Heart right ventricle (tissue), 16 donors: ENCODE results near the gene RPS6KA3. TPM values are rescaled to one million over a fixed set of nuclear protein-coding genes. Genes with fewer than 3 reads are reported as not detected.
A peak's percentile ranks its signal among the peaks of the same experiment; 100 is the strongest.

Experiments
- ATAC-seq, 8 donors: fragments of 200-7000 bp; cut with Tn5 transposase; one replicate each; pipeline ENCODE4 v1.9.1; 2020; ENCODE audit warnings: mild to moderate bottlenecking in 8 of 8, moderate library complexity in 8 of 8, moderate number of reproducible peaks in 1 of 8
- DNase-seq, 2 donors: peaks; one replicate each; pipeline ENCODE4 v3.0.0-alpha.2; 2020
- H3K27ac ChIP-seq, 10 donors: fragments of 200-600 bp; sonication (generic) in 2 of 10; one replicate each; pipeline versions ENCODE4 v1.5.0 to v1.8.0; 2020 to 2022; ENCODE audit warnings: mild to moderate bottlenecking in 3 of 10
- H3K27me3 ChIP-seq, 7 donors: fragments of 200-600 bp; one replicate each; pipeline ENCODE4 v1.8.0; 2021 to 2022; ENCODE audit warnings: mild to moderate bottlenecking in 2 of 7
- H3K36me3 ChIP-seq, 9 donors: fragments of 200-600 bp; sonication (generic) in 1 of 9; one replicate each; pipeline versions ENCODE4 v1.5.0 to v1.8.0; 2020 to 2022; ENCODE audit warnings: mild to moderate bottlenecking in 2 of 9
- H3K4me1 ChIP-seq, 9 donors: fragments of 200-600 bp; sonication (generic) in 1 of 9; one replicate each; pipeline versions ENCODE4 v1.5.0 to v1.8.0; 2020 to 2022; ENCODE audit warnings: mild to moderate bottlenecking in 4 of 9
- H3K4me3 ChIP-seq, 10 donors: fragments of 200-600 bp; sonication (generic) in 2 of 10; one replicate each; pipeline versions ENCODE4 v1.5.0 to v1.8.0; 2020 to 2022; ENCODE audit warnings: mild to moderate bottlenecking in 7 of 10, moderate library complexity in 2 of 10
- H3K9me3 ChIP-seq, 11 donors: fragments of 200-600 bp in 10 of 11; sonication (generic) in 2 of 11; one replicate each; pipeline versions ENCODE4 v1.5.0 to v1.8.0; 2013 to 2022; ENCODE audit warnings: mild to moderate bottlenecking in 2 of 11, control low read depth in 1 of 11, moderate library complexity in 1 of 11
- WGBS, 2 donors: extraction: QIAGEN DNeasy Blood & Tissue Kit; methylation state at CpG; one replicate each; pipeline ENCODE4 v1.1.7; 2013; ENCODE audit warnings: inconsistent platforms in 1 of 2; 5-methylcytosine and 5-hydroxymethylcytosine counted together
- intact Hi-C, 10 donors: fragments of 100-400 bp; cut with DNase I; formaldehyde crosslinking; loops; one replicate each; pipeline versions ENCODE4 v1.11.1 to v1.14.2; 2022
- polyA plus RNA-seq, 2 donors: library from polyadenylated mRNA; stranded (reverse); fragments of 200-250 nt; gene quantifications; one replicate each; pipeline ENCODE4 v1.2.3, GENCODE V29; 2013
- total RNA-seq, 10 donors: library from RNA; stranded (reverse); fragmentation: NEBNext Ultra II Directional in 3 of 10; extraction: Animal tissue kit (Norgen Biotek cat#: 25700) in 3 of 10; gene quantifications; one replicate each; pipeline versions ENCODE4 v1.2.1 to v1.2.4, GENCODE V29; 2021 to 2023
- TF ChIP-seq, protein P1 (sequence below), 9 donors: fragments of 200-600 bp; sonication (generic) in 2 of 9; IDR thresholded peaks; one replicate each; pipeline versions ENCODE4 v1.5.0 to v1.8.0; 2021 to 2022; ENCODE audit warnings: antibody characterized with exemption in 9 of 9, mild to moderate bottlenecking in 5 of 9, moderate library complexity in 1 of 9
- donor health status: Arrhythmogenic right ventricular cardiomyopathy.
- donor health status: ischemic (EF 13 %, LVEDD 7.1; RV severe dilation, severe dysfunction).
- donor health status: healthy with polysubstance abuse.
- donor health status: DM: no; HTN: yes; CAD: no.
- donor health status: DM: no; HTN: no; CAD: no.
- donor health status: ischemic (EF 25% LVEDD 6.9; RV normal size, moderate dysfunction).
- donor health status: ischemic (EF 25% LVEDD 5.7; RV mildly dilated, moderate dysfunction).
- donor health status: healthy.
- donor health status: DM: yes; HTN: yes; CAD: no.
- donor health status: Ischemic cardiomyopathy.
- donor health status: ischemic (EF 35%, LVEDD 5.7; RV mildly dilated, moderate dysfunction).
- donor health status: nonischemic (EF 11% LVEDD 7.7; RV severe dilation, severe dysfunction).
- donor health status: DM: yes; HTN: yes; CAD: no.
- donor health status: PGD.
- donor health status: ischemic (EF 29% LVEDD 5.4; RV normal size, mild dysfunction).
- donor health status: nonischemic (EF 23%, LVEDD 6.1; RV moderate dilation, normal function).

Gene RPS6KA3
- total and polyA plus RNA-seq, 12 donors = 6.7 to 42.5 (median 35.0) TPM

DNA sequence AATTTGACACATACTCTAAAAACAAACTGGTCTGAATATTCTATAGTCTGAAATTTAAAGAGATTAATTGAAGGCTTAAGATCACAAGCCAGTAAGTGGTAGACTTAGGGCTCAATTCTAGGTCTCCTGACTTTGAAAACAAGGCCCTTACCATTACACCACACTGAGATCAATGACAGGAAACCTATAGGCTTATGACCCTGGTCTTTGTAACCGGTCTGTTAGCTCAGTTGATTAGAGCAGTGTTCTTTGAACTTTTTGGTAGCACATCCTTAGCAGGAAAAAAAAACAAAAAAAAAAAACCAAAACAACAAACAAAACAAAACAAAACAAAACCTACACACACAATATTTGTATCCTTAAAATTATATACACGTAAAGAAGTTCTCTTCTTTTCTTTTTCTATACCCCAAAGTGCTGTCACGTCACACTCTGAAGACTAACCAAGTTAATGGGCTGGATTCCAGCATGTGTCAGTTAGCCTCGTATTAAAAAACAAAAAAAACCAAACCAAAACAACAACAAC lies 55.4 kb downstream of the RPS6KA3 start:
- Histone ChIP-seq H3K27ac (no peak overlapping the region), H3K27me3 (peaks cover 0 to 64% (median 0%) of the 10 kb centered on the region in 7 donors), H3K4me1 (peaks cover 0 to 63% (median 20%) of the 10 kb centered on the region in 9 donors), H3K4me3 (no peak overlapping the region), H3K36me3 (peaks cover 0 to 30% (median 0%) of the 10 kb centered on the region in 9 donors), H3K9me3 (no peaks in the 10 kb centered on the region)
- intact Hi-C loops = no loop called here
- DNase-seq (no peak), ATAC-seq (no peak)
- TF ChIP-seq, protein P1, sequence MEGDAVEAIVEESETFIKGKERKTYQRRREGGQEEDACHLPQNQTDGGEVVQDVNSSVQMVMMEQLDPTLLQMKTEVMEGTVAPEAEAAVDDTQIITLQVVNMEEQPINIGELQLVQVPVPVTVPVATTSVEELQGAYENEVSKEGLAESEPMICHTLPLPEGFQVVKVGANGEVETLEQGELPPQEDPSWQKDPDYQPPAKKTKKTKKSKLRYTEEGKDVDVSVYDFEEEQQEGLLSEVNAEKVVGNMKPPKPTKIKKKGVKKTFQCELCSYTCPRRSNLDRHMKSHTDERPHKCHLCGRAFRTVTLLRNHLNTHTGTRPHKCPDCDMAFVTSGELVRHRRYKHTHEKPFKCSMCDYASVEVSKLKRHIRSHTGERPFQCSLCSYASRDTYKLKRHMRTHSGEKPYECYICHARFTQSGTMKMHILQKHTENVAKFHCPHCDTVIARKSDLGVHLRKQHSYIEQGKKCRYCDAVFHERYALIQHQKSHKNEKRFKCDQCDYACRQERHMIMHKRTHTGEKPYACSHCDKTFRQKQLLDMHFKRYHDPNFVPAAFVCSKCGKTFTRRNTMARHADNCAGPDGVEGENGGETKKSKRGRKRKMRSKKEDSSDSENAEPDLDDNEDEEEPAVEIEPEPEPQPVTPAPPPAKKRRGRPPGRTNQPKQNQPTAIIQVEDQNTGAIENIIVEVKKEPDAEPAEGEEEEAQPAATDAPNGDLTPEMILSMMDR (IDR thresholded peaks at IDR 0.05) = no peak
- WGBS, 2 donors = 70 to 72% methylated on average over 4 of the region's 4 CpGs

DNA sequence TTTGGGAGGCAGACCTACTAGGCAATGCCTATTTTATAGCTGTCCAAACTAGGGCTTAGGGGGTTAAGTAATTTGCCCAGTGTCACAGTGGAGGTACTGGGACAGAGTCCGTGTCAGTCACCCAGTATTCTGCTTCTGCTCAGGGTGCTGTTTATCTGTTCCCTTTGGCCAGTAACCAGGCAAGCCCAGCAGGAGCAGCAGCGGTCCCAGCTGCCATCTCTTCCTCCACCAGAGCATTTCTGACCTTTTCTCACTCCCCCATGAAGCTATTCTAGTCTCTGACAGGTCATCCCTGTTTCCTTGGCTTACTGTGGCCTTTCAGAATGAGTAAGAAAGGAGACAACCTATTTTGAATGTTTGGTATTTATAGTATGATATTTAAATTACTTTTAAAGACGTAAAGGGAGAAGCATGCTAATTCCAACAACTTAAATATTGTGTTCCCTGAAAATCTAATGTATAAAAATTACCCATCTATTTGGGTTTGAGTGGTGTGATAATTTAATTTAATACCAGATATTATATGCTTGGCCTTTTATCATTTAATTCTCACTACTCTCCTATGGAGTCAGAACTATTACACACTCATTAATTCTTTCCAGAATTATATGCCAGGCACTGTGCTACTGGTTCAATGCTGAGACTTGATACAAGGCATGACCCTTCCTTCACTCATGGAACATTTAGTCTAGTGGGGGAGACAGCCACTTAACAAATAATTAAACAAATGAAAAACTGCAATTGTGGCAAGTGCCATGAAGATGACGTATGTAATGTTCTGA lies 60.6 kb downstream of the RPS6KA3 start:
- peak overlapping the region in 5 of 10 donors; percentile 1 to 53 (median 41) for H3K27ac ChIP-seq
- ATAC-seq = peak in 7 of 8 donors; percentile 29 to 95 (median 93)

DNA sequence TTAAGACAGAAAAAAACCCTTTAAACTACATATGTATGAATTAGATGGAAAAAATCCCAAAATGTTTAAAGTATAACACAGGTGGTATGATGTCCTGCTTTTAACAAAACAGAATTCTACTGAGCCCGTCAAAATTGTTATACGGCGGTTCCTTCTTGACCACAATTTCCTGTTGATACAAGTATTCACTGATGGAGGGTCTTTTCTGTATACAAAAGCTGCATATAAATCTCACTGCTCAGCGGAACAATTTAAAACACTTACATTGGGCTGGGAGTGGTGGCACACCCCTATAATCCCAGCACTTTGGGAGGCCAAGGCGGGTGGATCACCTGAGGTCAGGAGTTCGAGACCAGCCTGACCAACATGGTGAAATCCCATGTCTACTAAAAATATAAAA lies 62.4 kb downstream of the RPS6KA3 start:
- H3K4me3 ChIP-seq = no peak overlapping the region
- no peaks in the 10 kb centered on the region for H3K9me3 ChIP-seq
- TF ChIP-seq, protein P1 (IDR thresholded peaks at IDR 0.05) = no peak
- DNase-seq (no peak), ATAC-seq (no peak)
- no peak overlapping the region for H3K27ac ChIP-seq
- 91 to 94% methylated on average over 6 of the region's 6 CpGs for WGBS, 2 donors
- peaks cover 0 to 57% (median 0%) of the 10 kb centered on the region in 7 donors for H3K27me3 ChIP-seq
- H3K4me1 ChIP-seq = peaks cover 0 to 25% (median 0%) of the 10 kb centered on the region in 9 donors
- intact Hi-C loops = no loop called here
- peaks cover 0 to 84% (median 0%) of the 10 kb centered on the region in 9 donors for H3K36me3 ChIP-seq

More for the DNA sequence above, 60.6 kb downstream of the RPS6KA3 start:
- TF ChIP-seq, protein P1 (IDR thresholded peaks at IDR 0.05) = peak in 1 of 9 donors; percentile 16
- Histone ChIP-seq H3K9me3 (no peaks in the 10 kb centered on the region), H3K27me3 (peaks cover 0 to 58% (median 0%) of the 10 kb centered on the region in 7 donors), H3K4me3 (no peak overlapping the region), H3K36me3 (peaks cover 0 to 67% (median 0%) of the 10 kb centered on the region in 9 donors), H3K4me1 (peaks cover 0 to 43% (median 3%) of the 10 kb centered on the region in 9 donors)
- 46 to 55% methylated on average over 4 of the region's 4 CpGs for WGBS, 2 donors
- intact Hi-C loops = no loop called here
- peak; percentile 10 to 15 for DNase-seq

DNA sequence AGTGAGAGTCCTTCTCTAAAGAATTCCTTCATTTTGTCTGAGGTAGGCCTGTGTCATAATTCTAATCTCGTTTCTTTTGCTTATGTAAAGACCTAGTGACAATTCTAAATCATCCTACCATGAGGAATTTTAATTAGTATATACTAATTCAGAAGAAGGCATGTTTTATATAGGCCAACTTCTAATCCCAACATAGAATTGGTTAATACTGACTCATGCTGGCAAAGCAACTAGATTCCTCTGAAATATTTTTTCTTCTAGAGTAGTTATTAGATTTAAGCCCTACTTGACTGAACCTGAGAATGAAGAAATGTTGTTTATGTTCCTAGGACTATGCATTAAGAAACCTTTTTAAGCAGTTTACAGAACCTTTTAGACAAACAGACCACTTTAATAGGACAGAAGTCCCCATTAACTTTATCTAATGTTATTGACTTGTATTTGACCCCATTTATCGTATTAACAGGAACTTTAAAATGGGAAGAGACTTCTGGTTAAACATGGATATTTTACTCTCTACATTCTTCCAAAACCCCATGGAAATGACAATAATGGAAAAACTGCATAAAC lies 69.0 kb downstream of the RPS6KA3 start:
- H3K27me3 ChIP-seq = peaks cover 0 to 50% (median 0%) of the 10 kb centered on the region in 7 donors
- TF ChIP-seq, protein P1 (IDR thresholded peaks at IDR 0.05) = no peak
- no peak for ATAC-seq
- no peak overlapping the region for H3K27ac ChIP-seq
- 81 to 83% methylated on average over 2 of the region's 2 CpGs for WGBS, 2 donors
- H3K9me3 ChIP-seq = no peaks in the 10 kb centered on the region
- H3K36me3 ChIP-seq = peaks cover 0 to 74% (median 0%) of the 10 kb centered on the region in 9 donors
- intact Hi-C loops = no loop called here
- DNase-seq = no peak
- H3K4me3 ChIP-seq = no peak overlapping the region
- H3K4me1 ChIP-seq = no peaks in the 10 kb centered on the region
